Mucosa of descending colon (tissue), 3 donors: ENCODE data around the gene C12orf42. TPM values are rescaled to one million over a fixed set of nuclear protein-coding genes. Genes with fewer than 3 reads are reported as not detected.

Experiments used
- ATAC-seq: fragments of 200-7000 bp; cut with Tn5 transposase; one replicate; pipeline ENCODE4 v1.9.1; 2020; ENCODE audit warnings: mild to moderate bottlenecking, moderate library complexity
- DNase-seq, 3 donors: peaks; one replicate each; pipeline ENCODE4 v3.0.0-alpha.2; 2020
- H3K36me3 ChIP-seq: fragments of 200-600 bp; one replicate; pipeline ENCODE4 v1.8.0; 2021; ENCODE audit warnings: low read depth, mild to moderate bottlenecking
- H3K4me1 ChIP-seq: fragments of 200-600 bp; one replicate; pipeline ENCODE4 v1.8.0; 2021; ENCODE audit warnings: low read depth, mild to moderate bottlenecking
- H3K4me3 ChIP-seq: fragments of 200-600 bp; one replicate; pipeline ENCODE4 v1.8.0; 2021; ENCODE audit warnings: mild to moderate bottlenecking
- H3K9me3 ChIP-seq: fragments of 200-600 bp; one replicate; pipeline ENCODE4 v1.8.0; 2021; ENCODE audit warnings: mild to moderate bottlenecking
- CTCF ChIP-seq: fragments of 200-600 bp; IDR thresholded peaks from one replicate; pipeline ENCODE4 v1.8.0; 2022; ENCODE audit warnings: antibody characterized with exemption, mild to moderate bottlenecking
- intact Hi-C, 2 donors: fragments of 100-400 bp; cut with DNase I in 1 of 2; cut with micrococcal nuclease in 1 of 2; formaldehyde crosslinking; loops; one replicate each; pipeline versions ENCODE4 v1.11.0 to v1.11.1; 2022; cut with DNase I, micrococcal nuclease
- total RNA-seq, 3 donors: library from RNA; stranded (reverse); fragmentation: NEBNext Ultra II Directional in 2 of 3; extraction: Animal tissue kit (Norgen Biotek cat#: 25700) in 2 of 3; gene quantifications; one replicate each; pipeline versions ENCODE4 v1.2.1 to v1.2.4, GENCODE V29; 2021 to 2023
- donor health status: DM: no; HTN: no; CAD: no; lungs with moderate emphysema.
- donor health status: DM: no; HTN: no; CAD: no.
- donor health status: DM: no; HTN: yes; CAD: no.

Gene C12orf42
- total RNA-seq, 3 donors from 2014 or later: 0.34 TPM; not detected in 2

- no peaks in the 10 kb centered on the region for H3K9me3 ChIP-seq
- no peak for DNase-seq
- H3K4me1 ChIP-seq: no peaks in the 10 kb centered on the region
- TF ChIP-seq CTCF: no peak
- peak; percentile 38 for ATAC-seq
- intact Hi-C loops: no loop called here
- H3K4me3 ChIP-seq: no peak overlapping the region
- H3K36me3 ChIP-seq: no peaks in the 10 kb centered on the region
Observed at GRCh38 chr12:103392722-103393121, 103.0 kb downstream of the C12orf42 start.

GRCh38 chr12:103391103-103391502, 104.7 kb downstream of the C12orf42 start:
- intact Hi-C loops: no loop called here
- TF ChIP-seq CTCF: no peak
- no peak for DNase-seq
- H3K36me3 ChIP-seq: no peaks in the 10 kb centered on the region
- H3K4me1 ChIP-seq: no peaks in the 10 kb centered on the region
- no peak for ATAC-seq
- H3K4me3 ChIP-seq: no peak overlapping the region
- no peaks in the 10 kb centered on the region for H3K9me3 ChIP-seq

GRCh38 chr12:103387385-103387784, 108.4 kb downstream of the C12orf42 start:
- no peak for ATAC-seq
- no peak for DNase-seq
- H3K9me3 ChIP-seq: no peaks in the 10 kb centered on the region

GRCh38 chr12:103386451-103386850, 109.3 kb downstream of the C12orf42 start:
- DNase-seq (no peak), ATAC-seq (no peak)
- H3K9me3 ChIP-seq: no peaks in the 10 kb centered on the region
- H3K4me3 ChIP-seq: no peak overlapping the region
- intact Hi-C loops: no loop called here
- TF ChIP-seq CTCF: no peak
- H3K36me3 ChIP-seq: no peaks in the 10 kb centered on the region
- H3K4me1 ChIP-seq: no peaks in the 10 kb centered on the region

More at GRCh38 chr12:103387385-103387784, 108.4 kb downstream of the C12orf42 start:
- Histone ChIP-seq H3K4me1 (no peaks in the 10 kb centered on the region), H3K36me3 (no peaks in the 10 kb centered on the region), H3K4me3 (no peak overlapping the region)
- TF ChIP-seq CTCF: no peak
- intact Hi-C loops: no loop called here

- intact Hi-C loops: no loop called here
- H3K4me3 ChIP-seq: no peak overlapping the region
- H3K9me3 ChIP-seq: no peaks in the 10 kb centered on the region
- DNase-seq (no peak), ATAC-seq (no peak)
- no peaks in the 10 kb centered on the region for H3K4me1 ChIP-seq
- TF ChIP-seq CTCF: no peak
- H3K36me3 ChIP-seq: no peaks in the 10 kb centered on the region
Observed at GRCh38 chr12:103382736-103383346, 112.9 kb downstream of the C12orf42 start.

GRCh38 chr12:103382119-103382518, 113.6 kb downstream of the C12orf42 start:
- ATAC-seq (no peak), DNase-seq (no peak)
- intact Hi-C loops: no loop called here
- Histone ChIP-seq H3K36me3 (no peaks in the 10 kb centered on the region), H3K4me3 (no peak overlapping the region), H3K9me3 (no peaks in the 10 kb centered on the region), H3K4me1 (no peaks in the 10 kb centered on the region)
- TF ChIP-seq CTCF: no peak
